ENCODE measurements around the gene FAM228B. TPM values are rescaled to one million over a fixed set of nuclear protein-coding genes. Genes with fewer than 3 reads are reported as not detected.
"Not testable (repeated sequence)": the region's sequence is repeated elsewhere in the genome, so short reads cannot be mapped to it uniquely, and the experiment has no call there.

FAM228B gene
- total RNA-seq = 27.4 TPM
- long read RNA-seq, partial matches to known transcripts = 0 of 19 reads
- long read RNA-seq, other reads (novel, unspliced or antisense) = 17 of 19 reads

GRCh38 chr2:24123195-24123921 is at the start of gene FAM228B, which contains the start of gene PFN4:
Gene FAM228B (plus strand): TSS chr2:24123469. CDS start chr2:24124362, 893 bp downstream.
Gene PFN4 (minus strand): TSS chr2:24123334. CDS start chr2:24122535, 799 bp downstream.
- DNase-seq (ENCODE audit: low spot score) = peak; percentile 96

DNA sequence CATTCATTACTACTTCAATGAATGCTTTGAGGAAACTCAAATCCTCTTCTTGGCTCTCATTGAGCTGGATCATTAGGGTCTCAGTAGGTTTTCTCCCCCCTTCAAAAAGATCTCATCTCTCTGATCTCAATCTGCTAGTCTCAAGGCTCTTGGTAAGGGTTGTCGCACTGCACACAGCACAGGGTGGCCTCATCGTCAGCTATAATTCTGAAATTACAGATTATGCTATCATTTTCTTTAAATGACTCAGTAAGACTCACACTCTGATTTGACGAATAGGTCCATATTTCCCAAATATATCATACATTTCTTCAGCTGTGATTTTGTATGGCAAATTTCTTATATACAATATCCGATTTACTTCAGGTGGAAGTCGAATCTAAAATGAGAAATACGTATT is 49.5 kb upstream of the FAM228B start:
- no peak for DNase-seq (ENCODE audit: low spot score)

DNA sequence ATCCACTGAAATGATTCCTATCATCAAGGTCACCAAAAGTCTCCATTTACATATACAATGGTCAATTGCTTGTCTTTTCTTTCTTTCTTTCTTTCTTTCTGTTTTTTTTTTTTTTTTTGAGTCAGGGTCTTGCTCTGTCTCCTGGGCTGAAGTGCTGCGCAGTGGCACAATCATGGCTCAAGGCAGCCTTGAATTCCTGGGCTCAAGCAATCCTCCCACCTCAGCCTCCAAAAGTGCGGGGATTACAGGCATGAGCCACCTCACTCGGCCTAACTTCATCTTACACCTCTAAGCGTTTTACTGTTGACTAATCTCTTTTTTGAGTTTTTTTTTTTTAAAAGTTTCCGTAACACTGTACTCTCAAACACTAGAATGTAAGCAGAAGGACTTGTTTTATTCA is 48.0 kb upstream of the FAM228B start:
- DNase-seq (ENCODE audit: low spot score) = no peak

DNA sequence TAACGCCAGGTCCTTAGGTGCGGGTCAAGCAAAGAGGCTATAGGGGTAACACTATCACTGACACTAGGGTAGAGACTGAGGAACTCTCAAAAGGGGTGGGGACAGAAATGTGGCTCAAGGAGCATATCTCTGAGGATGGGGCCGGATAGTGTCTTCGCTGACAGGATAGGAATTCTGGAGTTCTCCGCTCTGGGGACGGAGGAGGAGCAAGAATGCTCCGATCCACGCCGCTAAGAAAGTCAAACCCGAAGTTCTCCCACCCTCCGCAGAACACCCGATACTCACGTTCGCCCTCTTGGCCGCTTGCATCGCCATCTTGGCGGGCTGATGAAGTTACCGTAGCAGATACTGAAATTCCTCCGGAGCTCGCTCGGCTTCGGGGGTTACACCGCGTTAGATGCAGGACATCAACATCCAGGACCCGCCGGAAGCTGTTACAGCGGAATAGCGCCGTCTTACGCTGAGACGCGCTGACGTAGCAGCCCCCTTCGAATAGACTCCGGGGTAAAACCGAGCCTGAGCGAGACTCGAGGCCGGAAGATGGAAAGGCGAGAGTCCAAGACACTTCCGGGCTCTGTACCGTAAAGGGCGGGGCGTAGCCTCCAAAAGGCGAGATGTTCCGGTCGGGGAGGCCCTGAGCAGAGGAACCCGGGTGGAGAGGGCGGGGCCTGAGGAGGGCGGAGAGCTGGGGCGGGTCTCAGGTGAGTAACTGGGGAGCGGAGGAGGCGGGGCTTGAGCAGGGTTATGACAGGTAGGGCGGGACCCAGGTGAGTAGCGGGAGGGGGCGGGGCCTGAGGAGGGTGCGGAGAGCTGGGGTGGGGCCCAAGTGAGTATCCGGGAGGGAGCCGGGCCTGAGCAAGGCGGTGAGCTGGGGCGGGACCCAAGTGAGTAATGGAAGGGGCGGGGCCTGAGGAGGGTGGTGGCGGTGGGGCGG is 47.1 kb upstream of the FAM228B start, which contains the start of gene SF3B6:
SF3B6 (minus strand) TSS at position 412 of the 934 bp plus-strand sequence; CDS start at position 315, 97 bp downstream.
- DNase-seq (ENCODE audit: low spot score) = peak; percentile 97

GRCh38 chr2:24076849-24077534 is 46.3 kb upstream of the FAM228B start:
- DNase-seq (ENCODE audit: low spot score) = no peak

DNA sequence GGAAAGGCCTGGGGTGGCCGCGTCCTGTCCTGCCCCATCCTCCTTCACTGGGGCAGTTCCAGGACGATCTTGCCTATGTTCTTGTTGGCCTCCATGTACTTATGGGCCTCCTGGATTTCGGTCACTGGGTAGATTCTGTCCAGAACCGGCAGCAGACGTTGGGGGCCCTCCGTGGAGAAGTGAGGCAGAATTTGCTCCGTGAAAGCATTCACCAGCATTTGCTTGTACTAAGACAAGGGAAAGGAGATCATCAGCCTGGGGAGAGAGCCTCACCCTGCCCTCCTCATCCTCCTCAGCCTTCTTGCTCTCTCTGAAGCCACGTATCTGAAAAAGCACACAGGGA is 45.8 kb upstream of the FAM228B start:
- DNase-seq (ENCODE audit: low spot score) = no peak

DNA sequence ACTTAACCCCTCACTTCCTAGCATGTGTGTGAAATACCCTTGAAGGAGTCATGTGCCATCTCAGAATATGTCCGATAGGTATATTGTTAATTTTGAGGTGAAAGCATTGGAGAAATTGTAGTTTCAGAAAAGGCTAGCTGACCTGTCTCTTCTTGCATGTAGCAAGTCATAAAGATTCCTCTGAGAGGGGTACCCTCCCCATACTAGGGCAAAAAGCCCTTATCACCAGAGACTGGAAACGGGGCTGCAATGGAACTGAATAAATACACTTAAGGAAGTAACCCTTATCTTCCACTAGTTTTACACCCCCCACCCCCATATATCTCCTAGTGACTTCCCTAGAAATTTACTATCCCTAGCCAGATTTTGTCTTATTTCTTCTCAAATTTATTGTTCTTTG is 45.4 kb upstream of the FAM228B start:
- no peak for DNase-seq (ENCODE audit: low spot score)

GRCh38 chr2:24080701-24081100 is 42.6 kb upstream of the FAM228B start:
- no peak for DNase-seq (ENCODE audit: low spot score)

DNA sequence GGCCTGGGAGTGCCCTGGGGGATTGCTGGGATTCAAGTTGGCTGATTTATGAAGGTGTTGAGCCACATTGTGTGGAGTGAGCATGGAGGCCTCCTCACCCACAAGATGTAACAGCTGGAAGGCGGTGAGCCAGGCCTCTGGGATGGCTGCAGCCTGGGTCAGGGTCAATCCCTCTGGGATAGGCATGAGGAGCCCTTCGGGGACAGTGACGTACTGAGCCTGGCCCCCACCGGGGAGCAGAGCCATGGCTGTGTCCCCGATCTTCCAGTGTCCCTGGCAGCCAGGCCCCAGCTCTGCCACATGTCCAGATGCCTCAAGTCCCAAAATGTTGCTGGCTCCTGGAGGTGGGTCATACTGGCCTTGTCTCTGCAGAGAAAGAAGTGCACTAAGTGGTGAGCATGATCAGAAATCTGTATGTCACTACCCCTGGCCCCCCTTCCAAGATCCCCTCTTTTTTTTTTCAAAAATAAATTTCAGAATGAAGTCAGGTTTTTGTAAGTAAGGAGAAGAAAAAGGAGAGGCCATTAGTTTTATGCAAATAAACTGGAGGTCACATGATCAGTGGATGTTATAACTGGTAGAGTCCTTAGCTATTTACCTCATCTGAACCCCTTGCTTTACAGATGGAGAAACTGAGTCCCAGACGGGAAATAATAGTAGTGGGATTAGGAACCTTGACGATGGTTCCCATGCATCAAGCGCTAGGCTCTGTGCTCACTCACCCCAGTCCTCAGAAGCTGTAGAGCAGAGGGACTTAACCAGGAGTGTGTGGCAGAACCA is 40.3 kb upstream of the FAM228B start:
- DNase-seq (ENCODE audit: low spot score) = no peak

GRCh38 chr2:24083567-24084385 is 39.5 kb upstream of the FAM228B start:
- peak; percentile 96 for DNase-seq (ENCODE audit: low spot score)

- DNase-seq (ENCODE audit: low spot score) = peak; percentile 93
Measured at GRCh38 chr2:24084386-24085199, 38.7 kb upstream of the FAM228B start, which contains the start of gene TP53I3. Gene TP53I3 (minus strand): TSS chr2:24084834. CDS start chr2:24084326, 508 bp downstream.

DNA sequence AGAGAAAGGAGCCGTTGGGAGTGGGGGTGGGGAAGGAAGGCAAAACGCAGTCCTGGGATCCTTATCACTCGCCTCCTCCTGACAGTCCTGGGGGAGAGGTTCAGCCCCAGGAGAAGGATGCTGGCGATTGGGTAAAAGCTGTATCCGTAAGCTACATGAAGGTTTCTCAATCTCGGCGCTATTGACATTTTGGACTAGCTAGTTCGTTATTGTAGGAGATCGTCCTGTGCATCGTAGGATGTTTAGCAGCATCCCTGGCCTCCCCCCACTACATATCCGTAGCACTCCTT is 38.1 kb upstream of the FAM228B start:
- no peak for DNase-seq (ENCODE audit: low spot score)

DNA sequence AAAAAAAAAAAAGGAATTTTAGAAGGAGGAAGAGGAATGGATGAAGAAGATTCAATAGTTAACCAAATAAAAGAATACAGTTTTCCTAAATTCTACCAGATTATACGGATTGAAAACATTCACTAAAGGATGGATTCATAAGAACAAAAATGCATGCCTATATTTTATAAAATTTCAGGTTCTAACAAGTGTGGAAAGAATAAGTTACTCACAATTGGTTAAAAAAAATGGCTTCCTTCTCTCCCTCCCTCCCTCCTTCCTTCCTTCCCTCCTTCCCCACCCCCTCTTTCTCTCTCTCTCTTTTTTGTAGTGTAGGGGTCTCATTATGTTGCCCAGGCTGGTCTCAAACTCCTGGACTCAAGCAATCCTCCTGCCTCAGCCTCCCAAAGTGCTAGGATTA is 37.0 kb upstream of the FAM228B start:
- DNase-seq (ENCODE audit: low spot score) = no peak

GRCh38 chr2:24087032-24087431 is 36.2 kb upstream of the FAM228B start:
- no peak for DNase-seq (ENCODE audit: low spot score)

GRCh38 chr2:24088821-24089359 is 34.4 kb upstream of the FAM228B start:
- no peak for DNase-seq (ENCODE audit: low spot score)

- not testable (repeated sequence) for DNase-seq (ENCODE audit: low spot score)
Measured at GRCh38 chr2:24093270-24093669, 30.0 kb upstream of the FAM228B start.

DNA sequence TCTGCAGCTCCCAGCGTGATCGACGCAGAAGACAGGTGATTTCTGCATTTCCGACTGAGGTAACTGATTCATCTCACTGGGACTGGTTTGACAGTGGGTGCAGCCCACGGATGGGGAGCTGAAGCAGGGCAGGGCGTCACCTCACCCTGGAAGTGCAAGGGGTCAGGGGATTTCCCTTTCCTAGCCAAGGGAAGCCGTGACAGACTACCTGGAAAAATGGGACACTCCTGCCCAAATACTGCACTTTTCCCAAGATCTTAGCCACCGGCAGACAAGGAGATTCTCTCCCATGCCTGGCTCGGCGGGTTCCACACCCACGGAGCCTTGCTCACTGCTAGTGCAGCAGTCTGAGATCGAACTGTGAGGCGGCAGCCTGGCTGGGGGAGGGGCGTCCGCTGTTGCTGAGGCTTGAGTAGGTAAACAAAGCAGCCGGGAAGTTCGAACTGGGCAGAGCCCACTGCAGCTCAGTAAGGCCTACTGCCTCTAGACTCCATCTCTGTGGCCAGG is 28.0 kb upstream of the FAM228B start:
- DNase-seq (ENCODE audit: low spot score) = not testable (repeated sequence)

GRCh38 chr2:24100732-24101131 is 22.5 kb upstream of the FAM228B start:
- not testable (repeated sequence) for DNase-seq (ENCODE audit: low spot score)
